ENCODE measurements around the gene CCDC88A.
"Not testable (repeated sequence)": the region's sequence is repeated elsewhere in the genome, so short reads cannot be mapped to it uniquely, and the experiment has no call there.

DNA sequence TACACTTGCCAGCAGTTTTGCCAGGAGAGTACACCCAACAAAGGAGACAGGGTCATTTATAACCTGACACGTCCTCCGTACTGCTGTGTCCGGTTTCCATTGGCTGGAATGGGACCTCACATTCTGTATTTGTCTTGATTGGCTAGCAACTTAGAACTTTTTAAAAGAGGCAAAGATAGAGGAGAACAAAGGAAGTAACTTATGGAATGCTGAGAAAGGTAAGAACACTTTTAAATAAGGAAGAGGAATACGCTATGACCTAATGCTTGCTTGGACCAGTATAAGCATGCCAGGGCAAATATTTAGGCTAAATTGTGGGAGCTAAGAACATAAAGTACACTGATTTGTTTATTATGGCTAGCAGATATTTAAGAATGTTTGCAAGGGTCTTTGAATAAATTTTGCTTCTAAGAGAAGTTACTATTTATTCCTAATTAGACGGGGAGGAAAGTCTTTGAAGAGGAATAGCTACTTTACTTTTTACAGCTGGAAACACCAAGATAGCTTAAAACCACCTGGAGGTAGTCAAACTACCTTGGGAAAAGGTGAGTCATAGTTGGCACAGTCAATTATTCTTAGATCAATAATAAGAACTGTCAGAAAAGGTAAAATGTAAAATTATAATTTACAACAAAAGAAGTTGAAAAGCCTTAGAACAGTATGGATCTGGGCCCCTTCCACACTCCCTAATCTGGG is 138.7 kb downstream of the CCDC88A start:
- TF ChIP-seq MAX (IDR thresholded peaks at IDR 0.05; ENCODE audit: insufficient read depth, insufficient read length); GATA2 (IDR thresholded peaks at IDR 0.05; ENCODE audit: insufficient read depth, insufficient read length, low read depth, low read length); POLR2AphosphoS5 (IDR thresholded peaks at IDR 0.05; ENCODE audit: insufficient read depth, low read depth, low read length): not testable (repeated sequence)
- TF ChIP-seq, protein P1, sequence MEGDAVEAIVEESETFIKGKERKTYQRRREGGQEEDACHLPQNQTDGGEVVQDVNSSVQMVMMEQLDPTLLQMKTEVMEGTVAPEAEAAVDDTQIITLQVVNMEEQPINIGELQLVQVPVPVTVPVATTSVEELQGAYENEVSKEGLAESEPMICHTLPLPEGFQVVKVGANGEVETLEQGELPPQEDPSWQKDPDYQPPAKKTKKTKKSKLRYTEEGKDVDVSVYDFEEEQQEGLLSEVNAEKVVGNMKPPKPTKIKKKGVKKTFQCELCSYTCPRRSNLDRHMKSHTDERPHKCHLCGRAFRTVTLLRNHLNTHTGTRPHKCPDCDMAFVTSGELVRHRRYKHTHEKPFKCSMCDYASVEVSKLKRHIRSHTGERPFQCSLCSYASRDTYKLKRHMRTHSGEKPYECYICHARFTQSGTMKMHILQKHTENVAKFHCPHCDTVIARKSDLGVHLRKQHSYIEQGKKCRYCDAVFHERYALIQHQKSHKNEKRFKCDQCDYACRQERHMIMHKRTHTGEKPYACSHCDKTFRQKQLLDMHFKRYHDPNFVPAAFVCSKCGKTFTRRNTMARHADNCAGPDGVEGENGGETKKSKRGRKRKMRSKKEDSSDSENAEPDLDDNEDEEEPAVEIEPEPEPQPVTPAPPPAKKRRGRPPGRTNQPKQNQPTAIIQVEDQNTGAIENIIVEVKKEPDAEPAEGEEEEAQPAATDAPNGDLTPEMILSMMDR (IDR thresholded peaks at IDR 0.05; ENCODE audit: extremely low read depth in 1 of 2, insufficient read depth in 1 of 2, low read depth in 1 of 2, low read length in 2 of 2), result not testable (repeated sequence)

Measured in endothelial cell of umbilical vein (primary cell).